Endodermal cell (in vitro differentiated cells): ENCODE data around the gene PFKFB2. TPM values are rescaled to one million over a fixed set of nuclear protein-coding genes. Genes with fewer than 3 reads are reported as not detected.

Source experiments
- DNase-seq: peaks from one replicate; pipeline ENCODE4 v3.0.0-alpha.2; 2017
- H3K27ac ChIP-seq: 2 replicates; pipeline ENCODE4 v1.5.1; 2013; ENCODE audit warnings: mild to moderate bottlenecking, low read depth, low read length, moderate library complexity
- H3K27me3 ChIP-seq: 2 replicates; pipeline ENCODE4 v1.6.1; 2013; ENCODE audit warnings: mild to moderate bottlenecking, low read length, moderate library complexity; ENCODE audit not compliant: insufficient read depth, control insufficient read depth, poor library complexity, severe bottlenecking
- H3K36me3 ChIP-seq: 2 replicates; pipeline ENCODE4 v1.7.0; 2013; ENCODE audit warnings: mild to moderate bottlenecking, low read length, moderate library complexity; ENCODE audit not compliant: control insufficient read depth, insufficient read depth
- H3K4me1 ChIP-seq: one replicate; pipeline ENCODE4 v1.7.0; 2013; ENCODE audit warnings: low read length; ENCODE audit not compliant: control insufficient read depth, insufficient read depth
- H3K4me3 ChIP-seq: 2 replicates; pipeline ENCODE4 v1.5.1; 2013; ENCODE audit warnings: mild to moderate bottlenecking, low read length, moderate library complexity
- H3K9ac ChIP-seq: 2 replicates; pipeline ENCODE4 v1.6.1; 2013; ENCODE audit warnings: mild to moderate bottlenecking, low read length, moderate library complexity; ENCODE audit not compliant: poor library complexity, severe bottlenecking; ENCODE audit errors: extremely low read depth
- H3K9me3 ChIP-seq: 2 replicates; pipeline ENCODE4 v1.6.1; 2013; ENCODE audit warnings: mild to moderate bottlenecking, low read length, moderate library complexity; ENCODE audit not compliant: control insufficient read depth
- H3K27ac Mint-ChIP-seq: 2 replicates; pipeline ENCODE4 v1.8.0; 2020; ENCODE audit warnings: mixed read lengths
- H3K27me3 Mint-ChIP-seq: 2 replicates; pipeline ENCODE4 v1.8.0; 2021; ENCODE audit warnings: mild to moderate bottlenecking, mixed read lengths; ENCODE audit not compliant: insufficient read depth
- H3K36me3 Mint-ChIP-seq: 2 replicates; pipeline ENCODE4 v1.8.0; 2020; ENCODE audit warnings: low read depth, mixed read lengths
- H3K4me1 Mint-ChIP-seq: 2 replicates; pipeline ENCODE4 v1.8.0; 2020; ENCODE audit warnings: mixed read lengths
- H3K4me3 Mint-ChIP-seq: 2 replicates; pipeline ENCODE4 v1.8.0; 2020; ENCODE audit warnings: mild to moderate bottlenecking, moderate library complexity, mixed read lengths
- H3K9me3 Mint-ChIP-seq: 2 replicates; pipeline ENCODE4 v1.8.0; 2020; ENCODE audit warnings: mild to moderate bottlenecking, mixed read lengths
- WGBS, 2 experiments: methylation state at CpG; one replicate each; pipeline versions ENCODE4 v1.1.5 to v1.1.7; 2013; ENCODE audit warnings: missing lambda C conversion rate in 2 of 2, mixed read lengths in 1 of 2; ENCODE audit not compliant: insufficient coverage in 1 of 2, insufficient read length in 1 of 2; 5-methylcytosine and 5-hydroxymethylcytosine counted together
- total RNA-seq, 2 donors: library from RNA; stranded (reverse); fragmentation: NEBNext Ultra II Directional in 1 of 2; extraction: Animal tissue kit (Norgen Biotek cat#: 25700) in 1 of 2; gene quantifications; 2 replicates in 1 of 2; 3 replicates in 1 of 2; pipeline ENCODE4 v1.2.1, GENCODE V29; 2021
- TF ChIP-seq, protein P1 (sequence below): fragments of 200-600 bp; sonication (generic); conservative IDR thresholded peaks from 2 replicates; pipeline ENCODE4 v1.5.0; 2021; ENCODE audit warnings: antibody characterized with exemption, mild to moderate bottlenecking

Gene PFKFB2
- total RNA-seq, 2 donors from 2014 or later: 11.2 to 13.4 TPM

DNA sequence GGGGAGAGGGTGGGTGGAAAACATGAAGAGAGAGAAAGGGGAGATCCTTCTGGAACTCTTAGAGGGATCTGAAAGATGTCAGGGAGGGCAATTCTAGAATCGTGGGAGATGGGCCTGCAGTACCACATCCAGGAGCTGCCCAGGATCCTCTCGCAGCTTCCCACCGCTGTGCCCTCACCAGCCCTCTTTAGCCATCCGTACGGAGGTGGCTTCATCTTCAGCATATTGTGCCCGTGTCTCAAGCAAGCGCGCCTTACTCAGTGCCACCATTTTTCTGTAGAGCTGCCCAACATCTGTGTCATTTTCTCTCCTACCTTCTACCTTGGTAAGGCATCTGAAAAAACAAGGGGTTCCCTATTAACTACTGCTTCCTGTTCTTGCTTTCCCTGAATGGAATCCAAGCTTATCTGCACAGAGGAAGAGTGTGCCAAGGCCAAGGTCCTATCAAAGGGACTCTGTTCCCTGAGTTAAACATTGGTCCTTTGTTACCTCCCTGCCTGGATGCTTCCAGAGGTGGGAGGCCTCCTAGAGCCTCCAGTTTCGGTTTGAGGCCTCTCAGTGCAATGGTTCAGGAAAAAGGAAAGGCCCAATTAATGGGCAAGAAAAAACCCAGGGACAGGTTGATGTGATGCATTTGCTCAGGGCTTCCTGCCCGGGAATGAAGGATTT is 43.8 kb upstream of the PFKFB2 start:
- Histone ChIP-seq H3K36me3 (no peaks in the 10 kb centered on the region), H3K4me3 (no peak overlapping the region), H3K27me3 (peaks cover 8% of the 10 kb centered on the region), H3K9me3 (no peaks in the 10 kb centered on the region), H3K9ac (no peak overlapping the region), H3K27ac (no peak overlapping the region), H3K4me1 (no peaks in the 10 kb centered on the region)
- Mint-ChIP-seq H3K4me1 (peaks cover 2% of the 10 kb centered on the region), H3K4me3 (no peak overlapping the region), H3K9me3 (no peaks in the 10 kb centered on the region), H3K36me3 (no peaks in the 10 kb centered on the region), H3K27me3 (peaks cover 25% of the 10 kb centered on the region), H3K27ac (no peak overlapping the region)
- WGBS, 2 experiments: 87 to 93% methylated on average over 9 to 10 of the region's 10 CpGs
- DNase-seq: no peak
- TF ChIP-seq, protein P1, sequence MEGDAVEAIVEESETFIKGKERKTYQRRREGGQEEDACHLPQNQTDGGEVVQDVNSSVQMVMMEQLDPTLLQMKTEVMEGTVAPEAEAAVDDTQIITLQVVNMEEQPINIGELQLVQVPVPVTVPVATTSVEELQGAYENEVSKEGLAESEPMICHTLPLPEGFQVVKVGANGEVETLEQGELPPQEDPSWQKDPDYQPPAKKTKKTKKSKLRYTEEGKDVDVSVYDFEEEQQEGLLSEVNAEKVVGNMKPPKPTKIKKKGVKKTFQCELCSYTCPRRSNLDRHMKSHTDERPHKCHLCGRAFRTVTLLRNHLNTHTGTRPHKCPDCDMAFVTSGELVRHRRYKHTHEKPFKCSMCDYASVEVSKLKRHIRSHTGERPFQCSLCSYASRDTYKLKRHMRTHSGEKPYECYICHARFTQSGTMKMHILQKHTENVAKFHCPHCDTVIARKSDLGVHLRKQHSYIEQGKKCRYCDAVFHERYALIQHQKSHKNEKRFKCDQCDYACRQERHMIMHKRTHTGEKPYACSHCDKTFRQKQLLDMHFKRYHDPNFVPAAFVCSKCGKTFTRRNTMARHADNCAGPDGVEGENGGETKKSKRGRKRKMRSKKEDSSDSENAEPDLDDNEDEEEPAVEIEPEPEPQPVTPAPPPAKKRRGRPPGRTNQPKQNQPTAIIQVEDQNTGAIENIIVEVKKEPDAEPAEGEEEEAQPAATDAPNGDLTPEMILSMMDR: no peak

DNA sequence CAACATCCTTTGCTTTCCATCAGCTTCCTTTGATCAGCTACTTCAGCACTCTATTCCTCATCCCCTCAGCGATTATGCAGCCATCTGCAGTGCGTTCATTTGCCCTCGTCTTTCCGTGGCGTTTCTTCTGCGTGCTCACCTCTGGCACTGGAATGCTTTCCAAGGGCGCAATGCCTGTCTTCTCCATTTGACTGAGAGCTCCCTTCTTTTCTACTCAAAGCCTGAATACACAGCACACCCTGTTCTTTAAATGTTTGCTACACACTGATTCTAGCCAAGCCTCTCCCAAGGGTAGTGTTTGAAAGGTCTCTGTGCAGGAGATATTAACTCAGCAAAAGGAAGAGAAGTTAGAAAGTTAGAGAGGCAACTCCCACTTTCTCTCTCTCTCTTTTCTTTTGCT is 43.1 kb upstream of the PFKFB2 start:
- Histone ChIP-seq H3K9me3 (no peaks in the 10 kb centered on the region), H3K36me3 (no peaks in the 10 kb centered on the region), H3K9ac (no peak overlapping the region), H3K4me3 (no peak overlapping the region), H3K4me1 (no peaks in the 10 kb centered on the region), H3K27ac (no peak overlapping the region), H3K27me3 (peaks cover 8% of the 10 kb centered on the region)
- DNase-seq: no peak
- TF ChIP-seq, protein P1: no peak
- 92 to 93% methylated on average over 6 to 7 of the region's 7 CpGs for WGBS, 2 experiments
- peaks cover 30% of the 10 kb centered on the region for H3K27me3 Mint-ChIP-seq
- H3K9me3 Mint-ChIP-seq: no peaks in the 10 kb centered on the region
- no peak overlapping the region for H3K27ac Mint-ChIP-seq
- no peaks in the 10 kb centered on the region for H3K36me3 Mint-ChIP-seq
- H3K4me1 Mint-ChIP-seq: no peaks in the 10 kb centered on the region
- H3K4me3 Mint-ChIP-seq: no peak overlapping the region

DNA sequence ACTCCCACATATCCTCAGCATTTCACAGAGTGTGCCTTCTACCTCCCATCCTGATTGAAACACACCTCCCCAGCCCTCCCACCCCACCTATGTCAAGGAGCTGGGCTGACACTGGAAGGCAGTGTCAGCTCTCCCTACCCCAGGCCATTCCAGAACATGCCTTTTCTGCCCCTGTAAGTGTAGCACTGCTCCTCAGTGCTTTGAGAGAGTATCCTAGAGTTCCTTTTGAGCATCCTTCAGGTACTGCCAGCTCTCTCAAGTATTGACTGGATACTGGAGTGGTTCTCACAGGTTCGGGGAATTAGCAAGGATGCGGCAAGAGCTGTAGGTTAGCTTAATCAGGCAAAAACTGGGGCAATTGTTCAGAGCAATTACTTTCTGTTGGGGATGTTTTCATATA is 42.3 kb upstream of the PFKFB2 start:
- Mint-ChIP-seq H3K36me3 (no peaks in the 10 kb centered on the region), H3K27ac (no peak overlapping the region), H3K9me3 (no peaks in the 10 kb centered on the region), H3K4me1 (no peaks in the 10 kb centered on the region), H3K4me3 (no peak overlapping the region), H3K27me3 (peaks cover 35% of the 10 kb centered on the region)
- H3K27ac ChIP-seq: no peak overlapping the region
- TF ChIP-seq, protein P1: no peak
- no peak overlapping the region for H3K9ac ChIP-seq
- no peak for DNase-seq
- H3K4me3 ChIP-seq: no peak overlapping the region
- no peaks in the 10 kb centered on the region for H3K4me1 ChIP-seq
- H3K27me3 ChIP-seq: peaks cover 12% of the 10 kb centered on the region
- 100% methylated on average over 2 of the region's 2 CpGs for WGBS, 2 experiments
- no peaks in the 10 kb centered on the region for H3K9me3 ChIP-seq
- H3K36me3 ChIP-seq: no peaks in the 10 kb centered on the region
